GM18858 (cell line): Measurements from ENCODE around the gene HNRNPCL1.
"Not testable (repeated sequence)": the region's sequence is repeated elsewhere in the genome, so short reads cannot be mapped to it uniquely, and the experiment has no call there.

ENCODE experiments used
- ATAC-seq: cut with Tn5 transposase; IDR thresholded peaks from one replicate; pipeline ENCODE4 v1.9.1; 2021; ENCODE audit not compliant: unreplicated experiment

HNRNPCL1 gene

GRCh38 chr1:12848620-12849019 lies at the start of gene HNRNPCL1:
Gene HNRNPCL1, minus strand, starts transcription at chr1:12848720. Its CDS starts 431 bp downstream, at chr1:12848289.
- not testable (repeated sequence) for ATAC-seq

DNA sequence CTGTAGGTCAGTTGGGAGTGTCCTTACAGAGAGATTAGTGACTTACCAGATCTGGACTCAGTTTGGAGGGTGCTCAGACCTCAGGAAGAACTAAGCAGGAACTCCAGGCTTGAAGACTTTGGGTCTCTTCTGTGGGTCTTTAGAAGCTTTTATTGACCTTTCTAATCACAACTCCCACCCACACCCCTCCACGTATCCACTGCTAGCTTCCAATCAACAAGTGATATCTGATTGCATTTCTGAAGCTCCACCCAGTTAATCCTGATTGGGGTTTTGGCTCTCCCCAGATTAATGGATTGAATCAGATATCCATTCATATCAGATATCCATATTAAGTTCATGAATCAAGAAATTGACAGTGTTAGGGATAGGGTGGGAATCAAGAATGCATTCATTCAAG lies 49.6 kb upstream of the HNRNPCL1 start, which contains the start of gene PRAMEF10:
TSS of gene PRAMEF10 (minus strand) at position 101 of the 400 bp plus-strand sequence. CDS start 2,423 bp downstream, outside the sequence.
- ATAC-seq: not testable (repeated sequence)

DNA sequence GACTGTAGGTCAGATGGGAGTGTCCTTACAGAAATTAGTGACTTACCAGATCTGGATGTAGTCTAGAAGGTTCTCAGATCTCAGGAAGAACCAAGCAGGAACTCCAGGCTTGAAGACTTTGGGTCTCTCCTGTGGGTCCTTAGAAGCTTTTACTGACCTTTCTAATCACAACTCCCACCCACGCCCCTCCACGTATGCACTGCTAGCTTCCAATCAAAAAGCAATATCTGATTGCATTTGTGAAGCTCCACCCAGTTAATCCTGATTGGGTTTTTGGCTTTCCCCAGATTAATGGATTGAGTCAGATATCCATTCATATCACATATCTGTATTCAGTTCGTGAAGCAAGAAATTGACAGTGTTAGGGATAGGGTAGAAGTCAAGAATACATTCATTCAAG lies 37.6 kb upstream of the HNRNPCL1 start, which contains the start of gene PRAMEF4:
TSS of gene PRAMEF4 (minus strand) at position 101 of the 400 bp plus-strand sequence. CDS start 2,807 bp downstream, outside the sequence.
- not testable (repeated sequence) for ATAC-seq

- ATAC-seq: not testable (repeated sequence)
Observed at GRCh38 chr1:12878453-12878852, 29.9 kb upstream of the HNRNPCL1 start.

- ATAC-seq: not testable (repeated sequence)
Observed at GRCh38 chr1:12863131-12863880, 14.8 kb upstream of the HNRNPCL1 start.

DNA sequence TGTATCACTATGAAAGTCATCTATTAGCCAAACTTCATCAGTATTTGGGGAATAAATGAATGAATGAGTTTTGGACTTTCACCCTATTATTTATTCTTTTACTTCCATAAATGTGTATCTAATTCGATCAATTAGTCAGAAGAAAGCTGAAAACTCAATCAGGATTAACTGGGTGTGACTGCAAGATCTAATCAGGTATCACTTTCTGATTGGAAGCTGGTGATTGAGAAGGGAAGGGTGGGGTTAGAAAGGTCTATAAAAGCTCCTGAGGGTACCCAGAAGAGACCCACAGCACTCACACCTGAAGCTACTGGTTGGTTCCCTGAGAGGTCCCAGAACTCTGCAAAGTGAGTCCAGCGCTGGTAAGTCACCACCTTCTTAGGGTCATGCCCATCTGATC lies 8.3 kb upstream of the HNRNPCL1 start, which contains the start of gene PRAMEF2:
TSS of gene PRAMEF2 (plus strand) at position 301 of the 400 bp plus-strand sequence. CDS start 1,924 bp downstream, outside the sequence.
- ATAC-seq: not testable (repeated sequence)

DNA sequence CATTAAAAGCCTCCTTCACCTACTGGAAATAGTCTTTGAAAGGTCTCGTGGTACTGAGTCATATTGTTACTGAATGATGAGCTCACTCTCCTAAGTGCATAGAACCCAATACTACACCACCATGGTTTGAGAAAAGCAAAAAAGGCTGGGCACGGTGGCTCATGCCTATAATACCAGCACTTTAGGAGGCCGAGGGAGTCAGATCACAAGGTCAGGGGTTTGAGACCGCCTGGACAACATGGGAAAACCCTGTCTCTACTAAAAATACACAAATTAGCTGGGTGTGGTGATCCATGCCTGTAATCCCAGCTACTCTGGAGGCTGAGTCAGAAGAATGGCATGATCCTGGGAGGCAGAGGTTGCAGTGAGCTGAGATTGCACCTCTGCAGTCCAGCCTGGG lies 3.3 kb upstream of the HNRNPCL1 start:
- ATAC-seq: no peak

- not testable (repeated sequence) for ATAC-seq
Observed at GRCh38 chr1:12833251-12833650, 15.3 kb downstream of the HNRNPCL1 start.

DNA sequence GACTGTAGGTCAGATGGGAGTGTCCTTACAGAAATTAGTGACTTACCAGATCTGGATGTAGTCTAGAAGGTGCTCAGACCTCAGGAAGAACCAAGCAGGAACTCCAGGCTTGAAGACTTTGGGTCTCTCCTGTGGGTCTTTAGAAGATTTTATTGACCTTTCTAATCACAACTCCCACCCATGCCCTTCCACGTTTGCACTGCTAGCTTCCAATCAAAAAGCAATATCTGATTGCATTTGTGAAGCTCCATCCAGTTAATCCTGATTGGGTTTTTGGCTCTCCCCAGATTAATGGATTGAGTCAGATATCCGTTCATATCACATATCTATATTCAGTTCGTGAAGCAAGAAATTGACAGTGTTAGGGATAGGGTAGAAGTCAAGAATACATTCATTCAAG lies 17.2 kb downstream of the HNRNPCL1 start, which contains the start of gene PRAMEF11:
TSS of gene PRAMEF11 (minus strand) at position 101 of the 400 bp plus-strand sequence. CDS start 2,621 bp downstream, outside the sequence.
- ATAC-seq: not testable (repeated sequence)

DNA sequence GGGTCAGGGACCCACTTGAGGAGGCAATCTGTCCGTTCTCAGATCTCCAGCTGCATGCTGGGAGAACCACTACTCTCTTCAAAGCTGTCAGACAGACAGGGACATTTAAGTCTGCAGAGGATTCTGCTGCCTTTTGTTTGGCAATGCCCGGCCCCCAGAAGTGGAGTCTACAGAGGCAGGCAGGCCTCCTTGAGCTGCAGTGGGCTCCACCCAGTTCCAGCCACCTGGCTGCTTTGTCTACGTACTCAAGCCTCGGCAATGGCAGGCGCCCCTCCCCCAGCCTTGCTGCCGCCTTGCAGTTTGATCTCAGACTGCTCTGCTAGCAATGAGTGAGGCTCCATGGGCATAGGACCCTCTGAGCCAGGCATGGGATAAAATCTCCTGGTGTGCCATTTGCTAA lies 29.5 kb downstream of the HNRNPCL1 start:
- not testable (repeated sequence) for ATAC-seq

- ATAC-seq: no peak
Observed at GRCh38 chr1:12811409-12811784, 37.1 kb downstream of the HNRNPCL1 start.

- ATAC-seq: no peak
Observed at GRCh38 chr1:12810691-12811408, 37.7 kb downstream of the HNRNPCL1 start.

DNA sequence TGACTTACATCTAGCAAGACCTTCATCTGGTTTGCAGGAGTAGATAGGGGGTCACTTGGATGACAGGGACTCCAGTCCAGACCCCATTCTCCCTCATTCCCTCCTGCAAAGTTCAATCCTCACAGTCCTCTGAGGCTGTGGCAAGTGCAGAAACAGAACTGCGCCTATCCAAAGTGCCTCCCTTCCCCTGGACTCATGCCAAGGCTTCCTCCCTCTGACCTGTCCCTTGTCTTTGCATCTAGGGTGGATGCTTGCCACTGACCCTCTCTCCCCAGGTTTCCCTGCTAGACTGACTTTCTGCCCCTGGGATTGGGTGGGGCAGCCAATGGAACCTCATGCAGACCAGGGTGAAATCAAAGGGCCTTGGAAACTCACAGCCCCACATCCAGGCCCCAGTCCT lies 38.6 kb downstream of the HNRNPCL1 start:
- ATAC-seq: no peak

DNA sequence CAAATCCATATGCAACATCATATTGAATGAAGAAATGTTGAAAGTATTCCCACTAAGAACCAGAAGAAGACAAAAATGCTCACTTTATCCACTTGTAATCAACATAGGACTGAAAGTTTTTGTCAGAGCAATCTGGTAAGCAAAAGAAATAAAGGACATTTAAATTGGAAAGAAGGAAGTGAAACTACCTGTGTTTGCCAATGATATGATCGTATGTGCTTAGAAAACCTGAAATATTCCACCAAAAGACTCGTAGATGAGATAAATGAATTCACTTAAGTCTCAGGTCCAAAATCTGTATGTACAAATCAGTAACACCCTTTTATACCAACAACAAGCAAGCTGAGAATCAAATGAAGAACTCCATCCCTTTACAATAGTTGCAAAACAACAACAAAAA lies 48.8 kb downstream of the HNRNPCL1 start:
- no peak for ATAC-seq

- no peak for ATAC-seq
Observed at GRCh38 chr1:12798911-12799310, 49.6 kb downstream of the HNRNPCL1 start.
